ENCODE results near the gene HLA-DQA2.

DNA sequence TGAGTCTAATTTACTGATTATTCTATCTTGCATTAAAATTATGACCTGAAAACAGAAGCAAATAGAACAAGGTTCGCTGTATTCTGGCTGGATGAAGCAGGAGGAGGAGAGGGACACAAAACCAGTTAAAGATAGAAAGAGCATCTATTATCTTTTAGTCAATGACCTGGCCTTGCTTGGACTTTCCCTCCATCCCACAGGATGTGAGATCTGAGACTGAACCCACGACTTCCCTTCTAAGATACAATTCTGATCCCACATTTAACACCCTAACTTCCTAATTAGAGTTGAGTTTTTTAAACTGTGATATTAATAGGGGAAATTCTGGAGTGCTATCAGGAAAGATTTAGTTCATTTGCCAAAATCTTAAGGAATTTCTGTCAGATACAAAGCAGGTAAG is 3.1 kb upstream of the HLA-DQA2 start:
- no peak for TF ChIP-seq EP300 (IDR thresholded peaks at IDR 0.05; ENCODE audit: low read depth)
- TF ChIP-seq, protein P1, sequence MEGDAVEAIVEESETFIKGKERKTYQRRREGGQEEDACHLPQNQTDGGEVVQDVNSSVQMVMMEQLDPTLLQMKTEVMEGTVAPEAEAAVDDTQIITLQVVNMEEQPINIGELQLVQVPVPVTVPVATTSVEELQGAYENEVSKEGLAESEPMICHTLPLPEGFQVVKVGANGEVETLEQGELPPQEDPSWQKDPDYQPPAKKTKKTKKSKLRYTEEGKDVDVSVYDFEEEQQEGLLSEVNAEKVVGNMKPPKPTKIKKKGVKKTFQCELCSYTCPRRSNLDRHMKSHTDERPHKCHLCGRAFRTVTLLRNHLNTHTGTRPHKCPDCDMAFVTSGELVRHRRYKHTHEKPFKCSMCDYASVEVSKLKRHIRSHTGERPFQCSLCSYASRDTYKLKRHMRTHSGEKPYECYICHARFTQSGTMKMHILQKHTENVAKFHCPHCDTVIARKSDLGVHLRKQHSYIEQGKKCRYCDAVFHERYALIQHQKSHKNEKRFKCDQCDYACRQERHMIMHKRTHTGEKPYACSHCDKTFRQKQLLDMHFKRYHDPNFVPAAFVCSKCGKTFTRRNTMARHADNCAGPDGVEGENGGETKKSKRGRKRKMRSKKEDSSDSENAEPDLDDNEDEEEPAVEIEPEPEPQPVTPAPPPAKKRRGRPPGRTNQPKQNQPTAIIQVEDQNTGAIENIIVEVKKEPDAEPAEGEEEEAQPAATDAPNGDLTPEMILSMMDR (IDR thresholded peaks at IDR 0.05), result no peak
- no peak for TF ChIP-seq POLR2A (IDR thresholded peaks at IDR 0.05)
- no peak for TF ChIP-seq POLR2AphosphoS5 (IDR thresholded peaks at IDR 0.05)

All from transverse colon (tissue), 4 donors.